ENCODE measurements around the gene BLID.

The BLID gene

GRCh38 chr11:122115524-122116379, at the start of gene BLID:
BLID (minus strand) TSS chr11:122116215; CDS start chr11:122115922, 293 bp downstream.
- no peak for DNase-seq (ENCODE audit: low read depth)

GRCh38 chr11:122163053-122163819, 47.2 kb upstream of the BLID start:
- DNase-seq (ENCODE audit: low read depth): no peak

- DNase-seq (ENCODE audit: low read depth): no peak
Observed at GRCh38 chr11:122162095-122162494, 46.1 kb upstream of the BLID start.

GRCh38 chr11:122160841-122161590, 45.0 kb upstream of the BLID start:
- DNase-seq (ENCODE audit: low read depth): no peak

- DNase-seq (ENCODE audit: low read depth): no peak
Observed at GRCh38 chr11:122159861-122160260, 43.8 kb upstream of the BLID start.

GRCh38 chr11:122159173-122159721, 43.2 kb upstream of the BLID start:
- no peak for DNase-seq (ENCODE audit: low read depth)

GRCh38 chr11:122158171-122158570, 42.2 kb upstream of the BLID start:
- DNase-seq (ENCODE audit: low read depth): no peak

- DNase-seq (ENCODE audit: low read depth): no peak
Observed at GRCh38 chr11:122157653-122158161, 41.7 kb upstream of the BLID start.

- no peak for DNase-seq (ENCODE audit: low read depth)
Observed at GRCh38 chr11:122156940-122157382, 40.9 kb upstream of the BLID start.

GRCh38 chr11:122155765-122156527, 39.9 kb upstream of the BLID start:
- no peak for DNase-seq (ENCODE audit: low read depth)

- no peak for DNase-seq (ENCODE audit: low read depth)
Observed at GRCh38 chr11:122154994-122155393, 39.0 kb upstream of the BLID start.

- DNase-seq (ENCODE audit: low read depth): no peak
Observed at GRCh38 chr11:122154227-122154626, 38.2 kb upstream of the BLID start.

- no peak for DNase-seq (ENCODE audit: low read depth)
Observed at GRCh38 chr11:122153746-122154145, 37.7 kb upstream of the BLID start.

GRCh38 chr11:122150216-122151124, 34.5 kb upstream of the BLID start:
- DNase-seq (ENCODE audit: low read depth): no peak

- DNase-seq (ENCODE audit: low read depth): no peak
Observed at GRCh38 chr11:122149202-122149601, 33.2 kb upstream of the BLID start.

GRCh38 chr11:122146475-122146874, 30.5 kb upstream of the BLID start:
- DNase-seq (ENCODE audit: low read depth): no peak

GRCh38 chr11:122145715-122146274, 29.8 kb upstream of the BLID start:
- no peak for DNase-seq (ENCODE audit: low read depth)

- DNase-seq (ENCODE audit: low read depth): no peak
Observed at GRCh38 chr11:122144752-122145151, 28.7 kb upstream of the BLID start.

- no peak for DNase-seq (ENCODE audit: low read depth)
Observed at GRCh38 chr11:122141725-122142124, 25.7 kb upstream of the BLID start.

- DNase-seq (ENCODE audit: low read depth): no peak
Observed at GRCh38 chr11:122140500-122140899, 24.5 kb upstream of the BLID start.
